NB4 (cell line): Measurements from ENCODE around the gene CDC25C.

Experiments used
- DNase-seq: peaks from one replicate; pipeline ENCODE4 v3.0.0; 2010; ENCODE audit warnings: low read depth
- H3K4me3 ChIP-seq: one replicate; pipeline ENCODE4 v1.5.1; 2011; ENCODE audit warnings: mild to moderate bottlenecking, low read depth, low read length, moderate library complexity
- MYC ChIP-seq: IDR thresholded peaks from 2 replicates; pipeline ENCODE4 v1.6.1; 2011; ENCODE audit warnings: low read depth, low read length
- POLR2A ChIP-seq: IDR thresholded peaks from 2 replicates; pipeline ENCODE4 v1.6.1; 2011; ENCODE audit warnings: mild to moderate bottlenecking; ENCODE audit not compliant: insufficient read length; ENCODE audit errors: extremely low read depth
- TF ChIP-seq, protein P1 (sequence below): IDR thresholded peaks from one replicate; pipeline ENCODE4 v1.5.1; 2012; ENCODE audit warnings: low read depth, low read length
- TF ChIP-seq, protein P2 (sequence below): IDR thresholded peaks from 2 replicates; pipeline ENCODE4 v1.6.1; 2011; ENCODE audit warnings: low read depth, low read length

The CDC25C gene

DNA sequence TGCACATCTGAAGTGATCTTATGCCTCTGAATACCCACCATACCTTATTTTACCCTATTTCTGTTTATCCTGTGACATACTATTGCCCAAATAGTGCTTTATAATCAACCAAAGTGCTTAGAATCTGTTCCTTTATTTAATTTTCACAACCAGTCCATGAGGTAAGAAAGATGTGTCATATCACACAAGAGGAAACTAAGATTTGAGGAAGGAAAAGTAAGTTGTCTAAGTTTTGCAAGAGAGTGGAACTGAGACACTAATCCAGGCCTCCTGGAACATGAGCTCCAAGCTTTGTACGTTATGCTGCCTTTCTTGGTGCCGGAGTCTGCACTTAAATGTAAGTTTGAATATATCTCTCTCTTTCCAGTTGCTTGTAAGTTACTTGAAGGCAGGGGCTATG, 38.1 kb upstream of the CDC25C start:
- H3K4me3 ChIP-seq: no peak overlapping the region
- TF ChIP-seq, protein P1, sequence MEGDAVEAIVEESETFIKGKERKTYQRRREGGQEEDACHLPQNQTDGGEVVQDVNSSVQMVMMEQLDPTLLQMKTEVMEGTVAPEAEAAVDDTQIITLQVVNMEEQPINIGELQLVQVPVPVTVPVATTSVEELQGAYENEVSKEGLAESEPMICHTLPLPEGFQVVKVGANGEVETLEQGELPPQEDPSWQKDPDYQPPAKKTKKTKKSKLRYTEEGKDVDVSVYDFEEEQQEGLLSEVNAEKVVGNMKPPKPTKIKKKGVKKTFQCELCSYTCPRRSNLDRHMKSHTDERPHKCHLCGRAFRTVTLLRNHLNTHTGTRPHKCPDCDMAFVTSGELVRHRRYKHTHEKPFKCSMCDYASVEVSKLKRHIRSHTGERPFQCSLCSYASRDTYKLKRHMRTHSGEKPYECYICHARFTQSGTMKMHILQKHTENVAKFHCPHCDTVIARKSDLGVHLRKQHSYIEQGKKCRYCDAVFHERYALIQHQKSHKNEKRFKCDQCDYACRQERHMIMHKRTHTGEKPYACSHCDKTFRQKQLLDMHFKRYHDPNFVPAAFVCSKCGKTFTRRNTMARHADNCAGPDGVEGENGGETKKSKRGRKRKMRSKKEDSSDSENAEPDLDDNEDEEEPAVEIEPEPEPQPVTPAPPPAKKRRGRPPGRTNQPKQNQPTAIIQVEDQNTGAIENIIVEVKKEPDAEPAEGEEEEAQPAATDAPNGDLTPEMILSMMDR: no peak
- TF ChIP-seq POLR2A (no peak), MYC (peak; percentile 54; the same call in 1 of the 2 replicates)
- TF ChIP-seq, protein P2, sequence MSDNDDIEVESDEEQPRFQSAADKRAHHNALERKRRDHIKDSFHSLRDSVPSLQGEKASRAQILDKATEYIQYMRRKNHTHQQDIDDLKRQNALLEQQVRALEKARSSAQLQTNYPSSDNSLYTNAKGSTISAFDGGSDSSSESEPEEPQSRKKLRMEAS: 0 out of 2 replicates have a peak, but pooled peaks have one; percentile 13
- DNase-seq: peak; percentile 68

DNA sequence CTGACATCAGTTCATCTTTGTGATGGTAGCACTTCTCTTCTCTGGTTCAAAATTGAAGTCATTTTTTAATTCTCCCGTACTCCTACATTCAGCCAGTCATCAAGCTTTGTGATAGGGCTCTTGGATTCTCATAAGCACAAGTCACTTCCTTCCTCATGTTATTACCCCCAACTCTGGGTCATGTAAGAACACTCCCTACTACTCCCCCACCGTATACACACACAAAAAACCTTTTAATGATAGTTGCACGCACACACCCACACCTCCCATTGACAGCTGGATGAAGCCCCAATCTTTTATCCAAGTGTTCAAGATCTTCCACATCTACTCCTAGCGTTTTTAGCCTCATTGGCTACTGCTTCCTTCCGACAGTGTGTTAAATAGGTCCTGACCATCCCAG, 37.7 kb upstream of the CDC25C start:
- DNase-seq: peak; percentile 72
- H3K4me3 ChIP-seq: no peak overlapping the region
- TF ChIP-seq, protein P2: no peak
- no peak for TF ChIP-seq POLR2A
- TF ChIP-seq, protein P1: no peak
- no peak for TF ChIP-seq MYC

DNA sequence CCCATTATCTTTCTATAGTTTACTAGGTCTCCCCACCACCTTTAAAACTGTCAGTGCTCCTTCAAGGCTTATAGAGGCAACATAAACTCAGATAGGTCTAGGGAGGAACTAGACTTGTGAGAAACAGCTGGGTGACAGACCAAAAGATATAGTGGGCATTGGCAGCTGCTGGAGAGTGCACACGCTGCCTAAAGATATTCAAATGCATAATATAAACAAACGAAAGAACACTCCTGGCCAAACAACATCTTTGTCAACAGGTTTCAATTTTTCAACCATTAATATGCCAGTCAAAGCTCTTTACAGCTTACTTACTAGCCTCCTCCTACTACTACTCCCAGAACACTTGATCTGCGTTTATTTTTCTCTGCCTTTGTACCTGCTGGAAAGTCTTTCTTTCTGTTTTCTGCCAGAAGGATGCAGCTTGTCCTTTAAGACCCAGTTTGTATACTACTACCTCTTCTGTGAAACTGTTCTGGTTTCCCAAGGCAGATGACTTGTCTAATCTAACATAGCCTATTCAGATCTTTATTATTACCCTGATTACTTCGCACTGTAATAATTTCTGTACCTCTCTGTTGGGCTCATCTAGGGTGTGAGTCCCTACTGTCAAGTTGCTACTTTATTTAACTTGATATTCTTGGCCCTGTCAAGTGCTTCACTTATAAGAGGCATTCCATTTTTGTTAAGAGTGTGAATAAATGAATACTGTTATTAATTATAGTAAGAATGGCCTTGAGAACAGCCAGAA, 35.2 kb upstream of the CDC25C start:
- no peak overlapping the region for H3K4me3 ChIP-seq
- no peak for DNase-seq
- TF ChIP-seq, protein P1: no peak
- TF ChIP-seq MYC (no peak), POLR2A (no peak)
- TF ChIP-seq, protein P2: no peak

DNA sequence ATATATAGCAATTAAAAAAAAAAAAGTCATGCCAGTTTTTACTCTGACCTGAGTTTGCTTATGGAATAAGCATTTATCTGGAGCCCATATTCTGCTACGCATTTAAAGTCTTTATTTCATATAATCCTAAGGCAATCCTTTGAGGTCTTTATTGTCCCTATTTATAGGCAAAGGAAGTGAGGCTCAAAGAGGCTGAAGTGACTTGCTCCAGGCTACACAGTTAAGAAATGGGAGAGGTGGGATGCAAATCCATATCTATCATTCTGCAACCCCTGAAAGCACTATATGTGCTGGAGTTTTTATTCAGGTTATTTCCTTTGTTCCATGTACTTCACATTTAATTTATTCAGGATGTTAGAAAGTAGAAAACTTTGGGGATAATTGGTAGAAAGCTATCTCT, 33.0 kb upstream of the CDC25C start:
- no peak overlapping the region for H3K4me3 ChIP-seq
- TF ChIP-seq, protein P2: no peak
- TF ChIP-seq POLR2A: no peak
- TF ChIP-seq, protein P1: no peak
- TF ChIP-seq MYC: no peak
- no peak for DNase-seq

DNA sequence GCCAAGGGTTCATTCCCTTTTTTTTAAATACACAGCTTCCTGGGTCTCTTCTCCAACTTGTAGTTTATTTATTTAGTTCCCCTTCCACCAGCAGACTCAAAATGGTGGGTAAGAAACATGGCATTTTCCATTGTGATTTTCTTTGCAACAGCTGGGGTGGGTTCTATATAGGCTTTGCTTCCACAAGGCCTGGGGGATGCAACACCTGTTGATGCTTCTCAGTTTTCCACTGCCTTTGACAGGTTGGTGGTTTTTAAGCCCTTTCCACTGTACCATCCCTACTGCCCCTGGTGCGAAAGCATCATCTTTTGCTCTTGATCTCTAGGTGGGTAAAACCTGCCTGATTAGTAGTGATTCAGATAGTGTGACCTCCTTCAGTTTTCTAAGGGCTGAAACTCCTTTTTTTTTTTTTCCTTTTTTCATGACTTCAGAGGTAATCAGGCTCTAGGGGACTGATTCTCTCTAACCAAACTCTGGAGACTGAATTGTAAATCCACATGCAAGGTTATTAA, 29.4 kb upstream of the CDC25C start:
- no peak for DNase-seq
- TF ChIP-seq POLR2A (no peak), MYC (no peak)
- TF ChIP-seq, protein P2: no peak
- TF ChIP-seq, protein P1: no peak
- H3K4me3 ChIP-seq: no peak overlapping the region
